GM21526 (cell line): ENCODE data around the gene SUDS3.
"Not testable (repeated sequence)": the region's sequence is repeated elsewhere in the genome, so short reads cannot be mapped to it uniquely, and the experiment has no call there.

Source experiments
- ATAC-seq: cut with Tn5 transposase; IDR thresholded peaks from one replicate; pipeline ENCODE4 v1.9.1; 2021; ENCODE audit warnings: moderate library complexity; ENCODE audit not compliant: unreplicated experiment, low FRiP score

The SUDS3 gene

DNA sequence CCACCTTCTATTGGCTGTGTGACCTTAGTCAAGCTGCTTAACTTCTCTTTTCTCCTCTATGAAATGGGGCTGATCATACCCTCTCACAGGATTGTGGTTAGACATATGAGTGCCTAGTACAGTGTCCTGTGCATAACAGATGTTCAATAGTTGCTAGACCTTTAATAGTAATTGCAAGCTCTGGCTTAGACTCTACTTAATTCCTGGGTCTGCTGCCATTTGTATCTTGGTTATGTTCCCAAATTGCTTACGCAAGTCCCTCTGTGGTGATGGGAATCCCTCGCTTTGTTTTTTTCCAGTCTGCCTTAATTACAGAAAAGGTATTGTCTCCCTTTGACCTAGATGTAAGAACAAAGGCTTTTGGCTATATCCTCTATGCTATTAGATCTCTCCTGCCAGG lies 15.1 kb downstream of the SUDS3 start:
- no peak for ATAC-seq

DNA sequence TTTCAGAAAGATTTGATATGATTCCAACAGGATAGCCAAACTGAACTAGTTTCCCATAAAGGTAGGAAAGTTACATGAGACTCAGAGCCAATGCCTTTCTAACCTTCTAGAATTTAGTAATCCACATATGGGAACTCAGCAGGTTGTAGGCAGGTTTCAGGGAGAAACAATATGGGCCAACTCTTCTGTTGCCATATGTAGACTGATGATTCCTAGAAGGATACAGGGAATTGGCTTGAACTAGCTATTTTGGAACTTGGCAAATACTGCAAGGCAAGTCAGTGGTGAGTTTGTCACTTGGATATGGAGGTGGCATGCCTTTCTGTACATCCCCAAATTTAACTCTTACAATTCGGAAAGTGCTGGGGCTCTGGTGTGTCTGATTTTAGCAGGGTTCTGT lies 15.5 kb downstream of the SUDS3 start:
- no peak for ATAC-seq

DNA sequence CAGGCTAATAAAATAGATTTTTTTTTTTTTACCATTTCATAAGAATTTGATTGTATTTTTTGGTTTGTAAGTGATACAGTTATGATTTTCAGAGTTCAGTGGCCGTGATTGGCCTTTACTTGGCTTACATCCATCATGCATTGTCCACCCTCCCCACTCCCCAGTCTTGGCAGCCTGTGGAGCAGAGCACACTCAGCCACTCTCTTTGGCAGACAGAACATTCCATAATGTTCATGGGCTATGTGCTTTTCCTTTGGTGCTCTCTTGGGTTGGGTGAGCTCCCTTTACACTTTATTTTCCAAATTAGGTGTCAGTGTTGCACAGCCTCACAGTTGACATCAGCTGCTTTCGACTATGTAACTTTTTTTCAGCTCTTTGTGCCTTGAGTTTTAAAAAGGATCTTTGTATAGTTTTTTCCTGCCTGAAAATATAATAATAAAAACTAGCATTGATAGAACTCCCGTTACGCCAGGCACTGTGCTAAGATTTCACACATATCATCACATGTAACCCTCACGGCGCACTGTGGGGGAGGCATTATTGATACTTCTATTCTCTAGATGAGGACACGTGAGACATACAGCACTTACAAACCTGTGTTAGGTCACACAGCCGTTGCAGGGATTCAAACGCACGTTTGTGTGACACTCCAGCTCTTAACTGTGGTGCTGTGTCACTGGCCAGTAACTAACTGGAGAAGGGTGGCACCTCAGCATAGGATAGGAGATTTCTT lies 21.5 kb downstream of the SUDS3 start:
- ATAC-seq = no peak

DNA sequence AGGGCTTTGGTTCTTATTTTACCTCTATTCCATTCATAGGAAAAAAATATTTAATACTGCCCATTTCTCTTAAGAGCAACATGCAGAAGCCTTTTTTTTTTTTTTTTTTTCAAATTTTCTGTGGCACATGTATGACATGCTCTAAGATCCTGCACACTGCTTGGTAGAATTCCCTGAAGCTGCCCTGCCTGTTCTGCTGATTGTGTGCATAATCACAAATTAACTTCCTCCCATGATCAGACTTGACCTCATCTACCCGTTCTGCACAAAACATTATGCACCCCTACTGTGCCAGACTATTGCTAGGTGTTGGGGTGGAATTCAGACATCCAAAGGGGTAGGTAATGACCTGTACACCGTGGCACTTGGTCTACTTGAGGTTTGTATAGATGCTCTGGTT lies 22.2 kb downstream of the SUDS3 start:
- ATAC-seq = no peak

DNA sequence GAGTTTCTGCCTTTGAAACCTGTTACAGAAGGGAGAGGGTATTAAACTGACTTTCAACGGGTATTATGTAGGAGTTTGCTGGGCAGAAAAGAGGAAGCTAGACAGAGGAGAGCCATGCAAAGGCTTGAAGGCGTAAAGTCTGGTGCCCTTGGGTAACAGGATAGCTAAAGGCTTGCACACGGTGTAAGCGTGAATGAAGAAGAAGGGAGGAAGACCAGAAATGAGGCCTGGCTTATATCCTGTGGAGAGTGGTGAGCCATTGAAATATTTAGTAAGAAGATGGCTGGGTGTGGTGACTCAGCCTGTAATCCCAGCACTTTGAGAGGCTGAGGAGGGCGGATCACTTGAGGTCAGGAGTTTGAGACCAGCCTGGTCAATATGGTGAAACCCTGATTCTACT lies 22.6 kb downstream of the SUDS3 start:
- no peak for ATAC-seq

DNA sequence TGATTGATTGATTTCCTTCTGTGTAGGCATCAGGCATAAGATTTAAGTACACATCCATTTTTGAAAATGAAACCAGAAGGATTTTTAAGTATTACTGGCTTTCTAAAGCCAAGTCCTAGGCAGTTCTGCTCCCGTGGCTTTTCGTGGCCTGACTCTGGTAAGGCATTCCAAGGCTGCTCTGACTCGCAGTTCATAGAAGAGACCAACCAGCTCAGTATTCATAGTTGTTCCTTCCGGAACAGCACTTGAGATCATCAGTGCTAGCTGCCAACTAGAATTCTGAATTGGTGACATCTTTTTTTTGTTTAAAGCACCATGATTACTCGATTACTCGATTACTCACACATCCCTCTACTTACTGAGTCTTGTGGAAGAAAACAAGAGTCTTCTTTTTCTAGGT lies 25.9 kb downstream of the SUDS3 start:
- ATAC-seq = no peak

DNA sequence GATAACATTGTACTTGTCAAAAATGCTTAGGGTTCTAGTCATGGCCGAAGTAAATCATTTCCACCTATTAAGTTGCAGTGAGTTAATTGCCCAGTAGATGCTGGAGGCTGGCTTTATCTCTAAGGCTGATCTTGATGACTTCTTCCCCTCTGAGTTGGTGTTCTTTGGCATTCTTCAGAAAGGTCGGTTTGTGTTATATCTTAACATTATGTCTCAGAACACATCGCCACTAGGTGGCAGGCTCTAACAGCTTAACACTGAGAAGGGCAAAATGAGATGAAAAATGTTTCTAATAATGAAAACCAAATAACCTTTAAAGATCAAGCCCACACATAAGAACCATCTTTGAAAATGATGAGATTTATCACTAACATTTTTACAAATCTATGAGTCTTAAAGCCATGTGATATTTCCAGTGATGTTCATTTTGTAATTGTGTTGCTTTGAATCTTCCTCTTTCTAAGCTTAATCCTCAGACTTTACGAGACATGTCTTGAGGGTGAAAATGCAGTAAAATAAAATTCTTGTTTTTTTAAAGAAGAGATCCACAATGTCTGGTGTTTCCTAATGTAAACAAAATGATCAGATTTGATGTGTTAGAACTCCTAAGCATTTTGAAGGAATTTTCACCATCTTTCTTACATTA lies 28.6 kb downstream of the SUDS3 start:
- no peak for ATAC-seq

DNA sequence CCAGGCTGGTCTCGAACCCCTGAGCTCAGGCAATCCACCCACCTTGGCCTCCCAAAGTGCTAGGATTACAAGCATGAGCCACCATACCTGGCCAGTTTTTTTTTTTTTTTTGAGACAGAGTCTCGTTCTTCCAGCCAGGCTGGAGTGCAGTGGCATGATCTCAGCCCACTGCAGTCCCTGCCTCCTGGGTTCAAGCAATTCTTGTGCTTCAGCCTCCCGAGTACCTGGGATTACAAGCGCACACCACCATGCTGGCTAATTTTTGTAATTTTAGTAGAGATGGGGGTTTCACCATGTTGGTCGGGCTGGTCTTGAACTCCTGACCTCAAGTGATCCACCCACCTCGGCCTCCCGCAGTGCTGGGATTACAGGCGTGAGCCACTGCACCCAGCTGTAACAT lies 31.9 kb downstream of the SUDS3 start:
- not testable (repeated sequence) for ATAC-seq

DNA sequence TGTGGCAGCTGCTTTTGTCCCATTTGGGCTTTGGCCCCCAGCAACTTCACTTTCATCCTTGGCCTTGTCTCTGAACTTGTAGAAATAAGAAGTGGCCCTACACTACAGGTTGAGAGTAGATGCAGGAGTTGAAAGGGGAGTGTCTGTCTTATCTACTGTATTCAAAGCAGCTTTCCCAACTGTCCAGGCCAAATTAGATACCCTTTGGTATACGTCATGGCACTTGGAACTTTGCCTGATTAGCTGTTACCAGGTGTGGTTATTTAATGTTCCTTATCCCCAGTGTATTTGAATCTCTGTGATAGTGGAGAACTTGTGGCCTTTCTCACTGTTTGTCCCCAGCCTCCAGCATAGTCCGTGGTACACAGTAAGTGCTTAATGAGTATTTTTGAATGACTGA lies 33.5 kb downstream of the SUDS3 start:
- ATAC-seq = no peak

DNA sequence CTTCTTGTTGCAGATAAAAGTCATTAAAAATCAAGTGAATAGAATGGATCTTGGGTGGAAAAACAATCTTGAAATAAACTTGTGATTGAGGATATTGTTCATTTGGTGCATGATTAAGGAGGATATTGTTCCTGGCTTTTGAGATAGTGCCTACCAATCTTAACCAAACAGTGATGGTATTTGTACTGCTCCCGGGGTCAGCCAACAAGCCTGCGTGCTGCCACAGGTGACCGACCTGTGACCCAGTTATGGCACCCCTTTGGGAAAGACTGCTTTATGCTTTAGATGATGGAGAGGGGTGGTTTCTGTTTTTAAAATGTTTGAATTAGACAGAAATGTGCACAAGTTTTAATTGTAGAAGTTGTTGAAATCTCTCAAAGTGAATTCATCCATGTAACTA lies 41.6 kb downstream of the SUDS3 start:
- no peak for ATAC-seq

DNA sequence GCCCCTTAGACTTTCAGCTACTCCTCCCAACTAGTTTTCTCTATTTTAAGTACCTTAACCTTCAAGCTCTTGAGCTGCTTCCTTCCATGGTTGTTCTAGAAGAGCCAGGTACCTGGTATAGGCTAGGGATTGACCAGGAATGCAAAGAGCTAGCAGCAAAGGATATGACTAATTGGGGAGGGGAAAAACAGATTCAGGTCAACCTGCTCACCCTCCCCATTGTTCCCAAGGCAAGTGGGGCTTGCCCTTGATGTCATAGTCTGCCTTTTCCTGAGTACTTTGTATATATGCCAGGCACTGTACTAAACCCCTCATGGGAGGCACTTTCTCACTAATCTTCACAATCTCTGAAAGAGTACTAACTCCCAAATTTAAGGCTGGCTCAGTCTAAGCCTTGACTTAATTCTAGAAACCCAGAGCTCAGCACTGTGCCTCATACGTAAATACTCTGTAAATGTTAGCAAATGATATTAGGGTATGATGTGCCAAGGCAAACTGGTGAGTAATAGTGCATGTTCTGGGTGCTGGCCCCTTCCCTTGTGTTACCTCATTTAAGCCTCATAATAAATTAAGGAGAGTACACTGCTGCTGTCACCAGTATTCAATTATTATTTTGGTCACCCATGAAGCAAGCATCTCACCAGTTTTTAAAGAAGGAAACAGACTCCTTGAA lies 42.2 kb downstream of the SUDS3 start:
- no peak for ATAC-seq

DNA sequence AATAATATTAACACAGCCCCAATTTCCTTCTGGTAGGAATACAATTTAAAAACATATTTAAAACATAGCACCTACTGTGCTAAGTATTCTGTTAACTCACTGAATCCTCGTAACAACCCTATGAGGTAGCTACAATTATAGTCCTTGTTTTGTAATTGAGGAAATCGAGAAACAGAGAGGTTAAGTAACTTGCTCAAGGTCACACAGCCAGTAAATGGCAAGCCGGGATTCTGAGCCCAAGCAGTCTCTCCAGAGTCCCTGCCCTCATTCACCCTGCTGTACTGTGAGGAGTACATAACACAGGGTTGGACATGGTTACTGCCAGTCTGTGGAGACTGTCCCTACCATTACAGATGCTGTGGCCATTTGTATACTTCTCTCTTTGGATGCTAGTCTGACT lies 44.3 kb downstream of the SUDS3 start:
- ATAC-seq = no peak

DNA sequence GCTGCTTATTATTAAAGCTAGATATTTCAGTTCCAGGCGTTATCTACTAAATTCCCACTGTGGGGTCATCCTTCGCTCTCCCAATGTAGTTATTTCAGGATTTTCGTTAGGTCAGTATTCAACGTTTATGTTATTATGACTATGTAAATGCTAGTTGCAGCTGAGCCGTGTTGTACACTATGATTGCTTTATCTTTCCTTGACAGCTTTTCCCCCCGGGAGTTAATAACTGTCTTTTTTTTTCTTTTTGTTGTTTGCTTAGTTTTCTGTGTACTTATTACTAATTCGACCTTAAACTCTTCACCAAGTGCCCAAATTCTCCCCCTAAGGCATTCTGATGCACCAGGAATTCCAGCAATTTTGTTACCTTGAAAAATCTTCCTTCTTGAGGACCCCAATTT lies 48.5 kb downstream of the SUDS3 start:
- ATAC-seq = no peak

DNA sequence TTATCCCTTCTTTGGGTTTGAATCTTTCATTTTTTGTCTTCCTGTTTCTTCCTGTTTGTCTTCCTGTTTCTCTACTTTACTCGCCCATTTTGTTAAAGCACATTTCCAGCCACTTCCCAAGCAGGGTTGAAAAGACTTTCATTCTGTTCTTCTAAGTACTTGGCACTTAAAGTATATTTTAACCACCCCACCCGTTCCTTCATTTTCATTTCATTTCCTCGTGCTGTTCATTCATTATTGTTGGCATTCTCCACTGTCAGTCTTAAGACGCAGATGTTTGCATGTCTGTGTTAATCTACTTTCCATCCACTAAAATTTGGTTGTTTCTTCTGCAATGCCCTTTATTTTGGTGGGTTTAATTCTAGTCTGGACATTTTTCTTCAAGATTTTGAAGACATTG lies 49.0 kb downstream of the SUDS3 start:
- ATAC-seq = no peak

DNA sequence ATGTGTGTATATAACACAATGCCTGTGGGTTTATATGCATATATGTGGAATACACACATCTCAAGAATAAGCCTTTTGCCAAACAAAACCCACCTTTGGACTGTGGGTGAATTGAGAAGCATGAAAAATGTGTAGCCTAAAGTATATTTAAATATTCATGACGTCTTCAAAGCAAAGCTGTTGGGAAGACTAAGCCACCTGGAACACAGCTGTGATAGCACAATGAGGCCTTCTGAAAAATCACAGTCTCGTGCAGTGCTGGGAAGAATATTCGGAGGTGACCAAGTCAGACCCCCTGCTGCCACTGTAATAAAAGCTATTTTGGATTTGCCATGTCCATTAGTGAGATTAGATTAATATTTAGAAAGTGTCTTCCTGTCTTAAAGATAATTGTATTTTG lies 51.5 kb downstream of the SUDS3 start:
- ATAC-seq = no peak

DNA sequence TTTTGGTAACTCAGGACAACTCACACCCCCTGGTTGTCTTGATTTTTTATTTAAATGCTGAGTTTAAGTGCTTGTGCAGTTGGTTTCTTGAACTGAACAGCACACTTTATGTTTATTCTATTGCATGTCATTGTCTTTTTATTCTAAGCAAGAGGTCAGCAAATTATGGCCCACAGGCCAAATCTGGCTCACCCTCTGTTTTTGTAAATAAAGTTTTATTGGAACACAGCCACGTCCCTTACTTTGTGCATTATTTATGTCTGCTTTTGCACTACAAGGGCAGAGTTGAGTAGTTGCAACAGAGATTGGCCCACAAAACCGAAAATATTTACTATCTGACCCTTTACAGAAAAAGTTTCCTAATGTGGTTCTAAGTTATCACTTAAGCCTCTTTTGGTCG lies 52.3 kb downstream of the SUDS3 start:
- ATAC-seq = no peak

DNA sequence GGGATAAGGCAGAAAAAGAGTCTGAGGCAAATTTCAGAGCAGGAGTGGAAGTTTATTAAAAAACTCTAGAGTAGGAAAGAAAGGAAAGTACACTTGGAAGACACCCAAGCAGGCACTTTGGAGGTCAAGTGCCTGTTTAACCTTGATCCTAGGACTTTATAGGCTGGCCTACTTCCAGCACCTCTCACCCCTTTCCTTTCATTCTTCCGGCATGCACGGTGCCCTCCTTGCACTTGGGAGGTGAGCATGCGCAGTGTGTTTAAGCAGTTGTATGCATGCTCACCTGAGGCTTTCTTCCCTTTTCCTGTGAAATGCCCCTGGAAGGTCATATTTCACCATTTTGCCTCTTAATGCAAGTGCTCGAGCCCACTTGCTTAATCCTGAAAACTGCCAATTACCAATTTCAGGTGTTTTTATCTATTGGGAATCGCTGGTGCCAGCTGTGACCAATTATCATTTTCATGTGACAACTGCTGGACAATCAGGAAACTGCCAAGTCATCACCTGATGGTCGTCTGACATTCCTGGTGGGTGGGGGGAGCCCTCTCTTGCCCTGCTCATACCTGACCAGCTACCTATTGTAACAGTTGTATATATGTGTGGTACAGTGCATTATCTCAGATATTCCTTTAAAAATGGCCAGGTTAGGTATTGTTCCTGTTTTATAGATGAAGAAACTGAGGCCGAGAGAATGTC lies 53.5 kb downstream of the SUDS3 start:
- ATAC-seq = no peak

DNA sequence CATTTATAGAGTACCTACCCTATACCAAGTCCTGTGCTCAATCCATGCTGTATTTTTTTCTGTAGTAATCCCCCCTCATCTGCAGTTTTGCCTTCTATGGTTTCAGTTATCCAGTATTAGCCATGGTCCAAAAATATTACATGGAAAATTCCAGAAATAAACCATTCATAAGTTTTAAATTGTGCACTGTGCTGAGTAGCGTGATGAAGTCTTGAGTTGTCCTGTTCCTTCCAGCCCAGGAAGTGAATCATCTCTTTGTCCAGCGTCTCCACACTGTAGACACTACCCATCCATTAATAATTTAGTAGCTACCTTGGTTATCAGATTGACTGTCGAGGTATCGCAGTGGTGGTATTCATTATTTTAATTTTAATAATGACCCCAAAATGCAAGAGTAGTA lies 54.2 kb downstream of the SUDS3 start:
- ATAC-seq = no peak

DNA sequence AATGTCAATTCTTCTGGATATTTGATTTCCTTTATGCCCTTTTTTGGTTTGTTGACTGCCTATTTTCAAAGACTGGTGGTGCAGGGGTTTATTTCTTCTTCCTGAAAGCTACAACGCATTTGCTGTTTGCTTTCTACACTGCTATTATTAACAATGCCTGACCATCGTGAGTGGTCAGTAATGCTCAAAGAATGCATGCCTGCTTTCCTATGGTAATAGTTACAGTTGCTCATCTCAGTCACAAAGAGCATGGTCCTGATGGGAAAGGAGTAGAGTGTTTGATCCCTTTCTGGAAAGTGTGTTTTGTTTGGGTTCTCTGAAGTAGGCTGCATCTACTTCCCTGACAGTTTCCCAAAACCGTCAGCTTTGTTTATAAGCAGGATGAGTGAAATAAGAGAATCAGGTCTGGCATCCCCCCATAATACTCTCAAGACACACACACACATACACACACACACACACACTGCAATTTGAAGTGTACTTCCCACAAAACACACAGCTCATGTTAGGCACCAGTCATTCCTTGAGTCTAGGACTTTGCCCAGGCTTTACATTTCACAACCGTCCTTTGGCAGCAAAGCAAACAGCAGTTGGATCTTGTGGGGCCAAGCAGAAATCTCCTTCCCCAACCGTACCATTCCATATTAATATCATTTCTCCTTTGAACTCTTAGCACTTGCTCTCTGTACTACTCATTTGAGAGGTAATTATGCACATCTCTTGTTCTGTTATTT lies 56.6 kb downstream of the SUDS3 start:
- no peak for ATAC-seq

DNA sequence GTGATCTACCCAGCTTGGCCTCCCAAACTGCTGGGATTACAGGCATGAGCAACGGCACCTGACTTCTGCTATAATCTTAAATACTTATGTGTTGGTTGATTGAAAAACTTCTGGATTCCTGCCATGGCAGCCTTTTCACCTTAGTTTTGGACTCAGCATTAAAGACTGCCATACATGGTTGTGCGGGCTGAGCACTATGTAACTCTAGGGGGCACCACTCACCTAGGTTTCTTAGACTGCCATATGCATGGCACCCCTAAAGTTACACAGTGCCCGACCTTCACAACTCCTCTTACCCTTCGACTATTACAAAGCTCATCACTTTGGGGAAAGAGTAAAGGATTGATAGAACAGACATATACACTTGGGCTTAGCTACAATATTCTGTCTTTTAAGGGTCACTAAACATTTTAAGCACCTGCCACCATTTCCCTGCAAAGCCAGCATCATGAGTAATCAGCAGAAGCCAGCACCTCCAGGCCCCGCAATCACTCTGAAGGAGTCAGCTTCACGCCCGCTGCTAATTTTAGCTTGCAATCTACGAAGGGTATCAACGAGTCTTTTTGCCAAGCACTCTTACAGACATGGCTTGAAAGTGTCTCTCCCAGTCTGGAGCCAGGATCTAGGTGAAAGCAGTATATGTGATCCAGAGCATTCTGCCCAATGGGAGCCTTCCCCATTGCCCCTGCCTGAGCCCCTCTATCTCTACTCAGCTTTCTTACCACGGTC lies 59.8 kb downstream of the SUDS3 start:
- ATAC-seq = no peak
